Measurements from ENCODE around the gene ARL6IP6. TPM values are rescaled to one million over a fixed set of nuclear protein-coding genes. Genes with fewer than 3 reads are reported as not detected.
"Not testable (repeated sequence)": the region's sequence is repeated elsewhere in the genome, so short reads cannot be mapped to it uniquely, and the experiment has no call there.

The ARL6IP6 gene
- total and polyA plus RNA-seq, 4 experiments from 2014 or later: 21.4 to 42.6 (median 25.2) TPM

DNA sequence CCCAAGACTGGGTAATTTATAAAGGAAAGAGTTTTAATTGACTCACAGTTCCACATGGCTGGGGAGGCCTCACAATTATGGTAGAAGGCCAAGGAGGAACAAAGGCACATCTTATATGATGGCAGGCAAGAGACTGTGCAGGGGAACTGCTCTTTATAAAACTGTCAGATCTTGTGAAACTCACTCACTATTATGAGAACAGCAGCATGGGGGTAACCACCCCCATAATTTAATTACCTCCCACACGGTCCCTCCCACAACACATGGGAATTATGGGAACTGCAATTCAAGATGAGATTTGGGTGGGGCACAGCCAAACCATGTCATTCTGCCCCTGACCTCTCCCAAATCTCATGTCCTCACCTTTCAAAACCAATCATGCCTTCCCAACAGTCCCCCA, 19.1 kb downstream of the ARL6IP6 start:
- CTCF ChIA-PET (ENCODE audit: partially characterized antibody): interaction anchor here (0.6 to 1.5 kb wide), 3 partner anchors 10 to 23 kb away, joined by 3 to 5 read pairs (median 3); no protein-coding TSS in a partner anchor
- POLR2A ChIA-PET (ENCODE audit: partially characterized antibody); H3K27me3 Mint-ChIP-seq; H3K4me3 Mint-ChIP-seq; H3K27me3 ChIP-seq (ENCODE audit: insufficient read depth, low read length); H3K4me1 Mint-ChIP-seq; H3K36me3 ChIP-seq (ENCODE audit: insufficient read depth, low read length); intact Hi-C loops (cut with micrococcal nuclease); H3K27ac ChIP-seq (ENCODE audit: low read depth, low read length); H3K4me3 ChIP-seq (ENCODE audit: low read length in 2 of 2); H3K4me1 ChIP-seq (ENCODE audit: insufficient read depth, low read length); DNase-seq; H3K9me3 Mint-ChIP-seq; H3K9me3 ChIP-seq (ENCODE audit: control insufficient read depth in 1 of 2, low read length in 2 of 2): not testable (repeated sequence)
- Mint-ChIP-seq H3K36me3 (peaks cover 30% of the 10 kb centered on the region in 2 donors), H3K27ac (peak overlapping the region in 1 of 7 donors; percentile 46)

DNA sequence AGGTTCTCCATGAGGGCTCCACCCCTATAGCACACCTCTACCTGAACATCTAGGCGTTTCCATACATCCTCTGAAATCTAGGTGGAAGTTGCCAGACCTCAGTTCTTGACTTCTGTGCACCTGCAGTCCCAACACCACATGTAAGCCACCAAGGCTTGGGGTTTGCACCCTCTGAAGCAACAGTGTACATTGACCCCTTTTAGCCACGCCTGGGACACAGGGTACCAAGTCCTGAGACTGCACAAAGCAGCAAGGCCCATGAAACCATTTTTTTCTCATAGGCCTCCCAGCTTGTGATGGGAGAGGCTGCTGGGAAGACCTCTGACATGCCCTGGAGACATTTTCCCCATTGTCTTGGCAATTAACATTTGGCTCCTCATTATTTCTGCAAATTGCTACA, 20.0 kb downstream of the ARL6IP6 start:
- H3K27ac Mint-ChIP-seq: no peak overlapping the region
- H3K36me3 Mint-ChIP-seq: peaks cover 30% of the 10 kb centered on the region in 2 donors
- H3K36me3 ChIP-seq (ENCODE audit: insufficient read depth, low read length): peaks cover 9% of the 10 kb centered on the region
- ChIA-PET POLR2A (ENCODE audit: partially characterized antibody) (no interaction called here), CTCF (ENCODE audit: partially characterized antibody) (interaction anchor here (1.4 to 1.5 kb wide), 3 partner anchors 11 to 24 kb away, joined by 3 to 5 read pairs (median 3); no protein-coding TSS in a partner anchor)
- H3K9me3 ChIP-seq (ENCODE audit: control insufficient read depth in 1 of 2, low read length in 2 of 2): no peaks in the 10 kb centered on the region
- no peaks in the 10 kb centered on the region for H3K27me3 ChIP-seq (ENCODE audit: insufficient read depth, low read length)
- H3K27ac ChIP-seq (ENCODE audit: low read depth, low read length): no peak overlapping the region
- peaks cover 0 to 2% (median 0%) of the 10 kb centered on the region in 8 donors for H3K9me3 Mint-ChIP-seq
- H3K4me1 Mint-ChIP-seq: peaks cover 4 to 6% (median 6%) of the 10 kb centered on the region in 4 donors
- no peaks in the 10 kb centered on the region for H3K27me3 Mint-ChIP-seq
- H3K4me3 ChIP-seq (ENCODE audit: low read length in 2 of 2): no peak overlapping the region
- no peak overlapping the region for H3K4me3 Mint-ChIP-seq
- H3K4me1 ChIP-seq (ENCODE audit: insufficient read depth, low read length): no peaks in the 10 kb centered on the region
- DNase-seq: no peak
- intact Hi-C loops (cut with micrococcal nuclease): no loop called here

DNA sequence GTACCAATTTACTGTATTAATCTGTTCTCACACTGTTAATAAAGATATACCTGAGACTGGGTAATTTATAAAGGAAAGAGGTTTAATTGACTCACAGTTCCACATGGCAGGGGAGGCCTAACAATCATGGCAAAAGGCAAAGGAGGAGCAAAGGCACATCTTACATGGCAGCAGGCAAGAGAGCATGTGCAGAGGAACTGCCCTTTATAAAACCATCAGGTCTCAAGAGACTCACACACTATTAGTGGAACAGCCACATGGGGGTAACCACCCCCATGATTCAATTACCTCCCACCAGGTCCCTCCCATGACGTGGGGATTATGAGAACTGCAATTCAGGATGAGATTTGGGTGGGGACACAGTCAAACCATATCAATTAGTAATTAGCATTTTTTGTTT, 21.3 kb downstream of the ARL6IP6 start:
- intact Hi-C loops (cut with micrococcal nuclease): loop anchor here (1.0 kb wide), 3 partner anchors 563 to 739 kb away; partner anchors contain the start of gene RPRM
- DNase-seq; H3K4me3 Mint-ChIP-seq; CTCF ChIA-PET (ENCODE audit: partially characterized antibody); H3K9me3 ChIP-seq (ENCODE audit: control insufficient read depth in 1 of 2, low read length in 2 of 2); POLR2A ChIA-PET (ENCODE audit: partially characterized antibody); H3K27ac ChIP-seq (ENCODE audit: low read depth, low read length); H3K27me3 ChIP-seq (ENCODE audit: insufficient read depth, low read length); H3K9me3 Mint-ChIP-seq; H3K4me1 ChIP-seq (ENCODE audit: insufficient read depth, low read length); H3K36me3 ChIP-seq (ENCODE audit: insufficient read depth, low read length); H3K27me3 Mint-ChIP-seq; H3K4me1 Mint-ChIP-seq; H3K4me3 ChIP-seq (ENCODE audit: low read length in 2 of 2): not testable (repeated sequence)
- peak overlapping the region in 1 of 7 donors; percentile 77 for H3K27ac Mint-ChIP-seq
- H3K36me3 Mint-ChIP-seq: peaks cover 30% of the 10 kb centered on the region in 2 donors

DNA sequence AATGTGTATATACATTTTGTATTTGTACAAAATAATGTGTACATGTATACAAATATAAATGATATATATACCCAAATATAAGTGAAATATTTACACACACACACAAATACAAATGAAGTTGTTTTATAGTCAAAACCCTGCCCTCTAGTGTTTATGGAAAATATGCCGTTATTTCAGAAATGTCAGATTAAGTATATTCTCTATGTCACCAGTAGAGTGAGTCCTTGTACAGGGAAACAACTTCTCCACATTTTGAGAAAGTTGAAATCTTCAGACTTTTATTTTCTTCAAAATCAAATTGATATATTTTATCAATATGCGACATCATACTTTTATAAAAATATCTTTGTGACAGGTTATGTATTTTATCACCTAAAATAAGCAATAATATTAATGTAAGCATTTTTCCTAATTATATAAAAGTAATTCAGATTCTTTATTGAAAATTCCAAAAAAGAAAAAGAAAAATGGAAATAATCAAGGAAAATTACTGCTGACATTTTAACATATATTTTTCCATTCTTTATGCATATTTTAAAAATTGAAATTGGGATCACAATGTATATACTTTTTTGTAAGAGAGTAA, 22.4 kb downstream of the ARL6IP6 start:
- no peaks in the 10 kb centered on the region for H3K4me1 ChIP-seq (ENCODE audit: insufficient read depth, low read length)
- Mint-ChIP-seq H3K4me1 (peaks cover 3 to 11% (median 6%) of the 10 kb centered on the region in 4 donors), H3K36me3 (peaks cover 30 to 33% of the 10 kb centered on the region in 2 donors), H3K9me3 (peaks cover 0 to 2% (median 0%) of the 10 kb centered on the region in 8 donors), H3K4me3 (no peak overlapping the region), H3K27me3 (no peaks in the 10 kb centered on the region), H3K27ac (no peak overlapping the region)
- intact Hi-C loops (cut with micrococcal nuclease): loop anchor here (1.0 kb wide), 3 partner anchors 565 to 737 kb away; partner anchors contain the start of gene RPRM
- no peaks in the 10 kb centered on the region for H3K9me3 ChIP-seq (ENCODE audit: control insufficient read depth in 1 of 2, low read length in 2 of 2)
- no peaks in the 10 kb centered on the region for H3K27me3 ChIP-seq (ENCODE audit: insufficient read depth, low read length)
- POLR2A ChIA-PET (ENCODE audit: partially characterized antibody): interaction anchor here (0.6 to 0.9 kb wide), 2 partner anchors 11 to 15 kb away, joined by 3 to 4 read pairs; no protein-coding TSS in a partner anchor
- no peak overlapping the region for H3K4me3 ChIP-seq (ENCODE audit: low read length in 2 of 2)
- CTCF ChIA-PET (ENCODE audit: partially characterized antibody): no interaction called here
- peaks cover 9% of the 10 kb centered on the region for H3K36me3 ChIP-seq (ENCODE audit: insufficient read depth, low read length)
- peak in 4 of 5 donors; percentile 43 to 52 (median 50) for DNase-seq
- no peak overlapping the region for H3K27ac ChIP-seq (ENCODE audit: low read depth, low read length)

DNA sequence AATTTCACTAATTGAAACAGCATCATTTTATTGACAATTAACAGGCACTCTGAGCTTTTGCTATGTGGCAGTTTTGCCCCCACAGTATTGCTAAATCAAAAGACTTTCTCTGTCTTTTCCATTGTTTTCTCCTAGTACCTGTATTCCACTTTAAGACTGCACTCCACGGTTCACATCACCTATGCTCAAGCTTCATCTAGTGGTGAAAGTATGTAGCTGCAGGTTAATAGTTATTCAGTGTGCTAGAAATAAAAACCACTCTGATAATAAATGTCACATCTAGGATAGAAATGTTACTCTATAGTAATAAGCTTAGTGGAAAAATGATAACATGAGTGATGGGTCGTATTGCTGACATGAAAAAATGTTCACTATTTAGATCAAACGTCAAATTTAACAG, 24.6 kb downstream of the ARL6IP6 start:
- intact Hi-C loops (cut with micrococcal nuclease): no loop called here
- H3K27ac Mint-ChIP-seq: peak overlapping the region in 1 of 7 donors; percentile 25
- Histone ChIP-seq H3K4me1 (ENCODE audit: insufficient read depth, low read length) (no peaks in the 10 kb centered on the region), H3K36me3 (ENCODE audit: insufficient read depth, low read length) (no peaks in the 10 kb centered on the region), H3K27me3 (ENCODE audit: insufficient read depth, low read length) (no peaks in the 10 kb centered on the region), H3K27ac (ENCODE audit: low read depth, low read length) (no peak overlapping the region), H3K9me3 (ENCODE audit: control insufficient read depth in 1 of 2, low read length in 2 of 2) (no peaks in the 10 kb centered on the region), H3K4me3 (ENCODE audit: low read length in 2 of 2) (no peak overlapping the region)
- H3K4me1 Mint-ChIP-seq: peaks cover 3 to 11% (median 6%) of the 10 kb centered on the region in 4 donors
- no peaks in the 10 kb centered on the region for H3K9me3 Mint-ChIP-seq
- CTCF ChIA-PET (ENCODE audit: partially characterized antibody): interaction anchor here (0.7 to 2.7 kb wide), 13 partner anchors 12 to 1956 kb away, joined by 3 to 15 read pairs (median 5); partner anchors contain the start of gene ARL6IP6
- no peak for DNase-seq
- POLR2A ChIA-PET (ENCODE audit: partially characterized antibody): interaction anchor here (2.0 kb wide), 1 partner anchor 26 kb away, joined by 7 read pairs; the partner anchor contains the start of gene PRPF40A
- peaks cover 16 to 27% of the 10 kb centered on the region in 2 donors for H3K36me3 Mint-ChIP-seq
- no peaks in the 10 kb centered on the region for H3K27me3 Mint-ChIP-seq
- H3K4me3 Mint-ChIP-seq: no peak overlapping the region

DNA sequence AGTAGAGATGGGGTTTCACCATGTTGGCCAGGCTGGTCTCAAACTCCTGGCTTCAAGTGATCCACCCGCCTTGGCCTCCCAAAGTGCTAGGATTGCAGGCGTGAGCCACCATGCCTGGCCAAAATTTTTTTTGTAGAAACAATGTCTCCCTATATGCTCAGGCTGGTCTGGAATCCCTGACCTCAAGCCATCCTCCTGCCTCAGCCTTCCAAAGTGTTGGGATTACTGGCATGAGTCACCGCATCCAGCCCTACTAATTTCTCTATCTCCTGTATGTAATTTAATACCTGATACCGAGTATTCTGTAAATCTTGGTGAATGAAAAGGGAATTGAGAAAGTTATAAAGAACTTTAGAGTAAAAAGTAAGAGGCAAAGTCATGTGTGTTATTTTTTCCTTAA, 29.3 kb downstream of the ARL6IP6 start:
- H3K27ac ChIP-seq (ENCODE audit: low read depth, low read length); H3K27me3 ChIP-seq (ENCODE audit: insufficient read depth, low read length); H3K4me3 Mint-ChIP-seq; POLR2A ChIA-PET (ENCODE audit: partially characterized antibody); intact Hi-C loops (cut with micrococcal nuclease); H3K9me3 ChIP-seq (ENCODE audit: control insufficient read depth in 1 of 2, low read length in 2 of 2); CTCF ChIA-PET (ENCODE audit: partially characterized antibody); H3K27me3 Mint-ChIP-seq; H3K4me1 ChIP-seq (ENCODE audit: insufficient read depth, low read length); H3K36me3 ChIP-seq (ENCODE audit: insufficient read depth, low read length); H3K4me3 ChIP-seq (ENCODE audit: low read length in 2 of 2); DNase-seq; H3K9me3 Mint-ChIP-seq: not testable (repeated sequence)
- peak overlapping the region in 2 of 7 donors; percentile 28 to 35 for H3K27ac Mint-ChIP-seq
- peaks cover 21 to 39% of the 10 kb centered on the region in 2 donors for H3K36me3 Mint-ChIP-seq
- H3K4me1 Mint-ChIP-seq: peaks cover 5 to 10% (median 7%) of the 10 kb centered on the region in 4 donors

DNA sequence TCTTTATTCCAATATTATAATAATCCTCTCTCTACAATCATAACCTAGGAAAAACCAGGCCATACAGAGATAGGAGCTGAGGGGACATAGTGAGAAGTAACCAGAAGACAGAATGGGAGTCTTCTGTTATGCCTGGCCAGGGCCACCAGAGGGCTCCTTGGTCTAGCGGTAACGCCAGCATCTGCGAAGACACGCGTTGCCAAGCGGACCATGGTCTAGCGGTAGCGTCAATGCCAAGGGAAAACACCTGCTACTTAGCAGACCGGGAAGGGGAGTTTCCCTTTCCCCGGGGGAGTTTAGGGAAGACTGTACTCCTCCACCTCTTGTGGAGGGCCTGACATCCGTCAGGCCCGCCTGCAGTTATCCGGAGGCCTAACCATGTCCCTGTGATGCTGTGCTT, 36.6 kb downstream of the ARL6IP6 start:
- Mint-ChIP-seq H3K9me3 (no peaks in the 10 kb centered on the region), H3K4me1 (peaks cover 0 to 5% (median under 1%) of the 10 kb centered on the region in 4 donors), H3K4me3 (no peak overlapping the region), H3K36me3 (peaks cover 44 to 55% of the 10 kb centered on the region in 2 donors), H3K27ac (peak overlapping the region in 1 of 7 donors; percentile 56), H3K27me3 (no peaks in the 10 kb centered on the region)
- no peak for DNase-seq
- H3K36me3 ChIP-seq (ENCODE audit: insufficient read depth, low read length): no peaks in the 10 kb centered on the region
- intact Hi-C loops (cut with micrococcal nuclease): no loop called here
- H3K4me1 ChIP-seq (ENCODE audit: insufficient read depth, low read length): no peaks in the 10 kb centered on the region
- ChIA-PET POLR2A (ENCODE audit: partially characterized antibody) (no interaction called here), CTCF (ENCODE audit: partially characterized antibody) (no interaction called here)
- H3K9me3 ChIP-seq (ENCODE audit: control insufficient read depth in 1 of 2, low read length in 2 of 2): no peaks in the 10 kb centered on the region
- H3K27ac ChIP-seq (ENCODE audit: low read depth, low read length): no peak overlapping the region
- H3K27me3 ChIP-seq (ENCODE audit: insufficient read depth, low read length): no peaks in the 10 kb centered on the region
- H3K4me3 ChIP-seq (ENCODE audit: low read length in 2 of 2): no peak overlapping the region

All from CD4-positive, alpha-beta memory T cell (primary cell).